SH-SY5Y (cell line): Measurements from ENCODE around the gene MUC4.

Source experiments
- GATA2 ChIP-seq: IDR thresholded peaks from 2 replicates; pipeline ENCODE4 v1.6.1; 2011; ENCODE audit warnings: mild to moderate bottlenecking, low read depth, low read length
- GATA3 ChIP-seq: IDR thresholded peaks from 2 replicates; pipeline ENCODE4 v1.6.1; 2011; ENCODE audit warnings: low read depth, mild to moderate bottlenecking, low read length, moderate library complexity

- TF ChIP-seq GATA3 (no peak), GATA2 (no peak)
These were observed 9.8 kb upstream of the MUC4 start for GRCh38 chr3:195821403-195822130.
